ENCODE measurements around the gene EMC10.
"Not testable (repeated sequence)": the region's sequence is repeated elsewhere in the genome, so short reads cannot be mapped to it uniquely, and the experiment has no call there.

EMC10 gene

DNA sequence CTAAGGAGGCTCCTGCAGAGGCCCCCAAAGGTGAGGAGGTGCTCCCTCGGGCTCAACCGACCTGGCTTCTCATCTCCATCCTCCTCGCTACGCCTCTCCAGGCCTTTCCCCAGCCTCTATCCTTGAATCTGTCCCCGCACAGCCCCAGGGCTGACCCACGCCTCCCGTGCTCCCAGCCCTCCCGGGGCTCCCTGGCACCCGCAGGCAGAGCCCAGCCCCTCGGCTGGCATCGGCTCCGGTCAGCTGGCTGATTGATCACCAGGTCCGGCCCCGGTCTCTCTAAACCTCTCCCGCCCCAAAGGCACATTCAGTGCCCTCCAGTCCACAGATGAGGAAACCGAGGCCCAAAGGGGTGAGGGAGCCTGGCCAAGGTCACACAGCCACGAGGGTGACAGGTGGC is 41.1 kb upstream of the EMC10 start:
- no peak for TF ChIP-seq EZH2 (optimal IDR thresholded peaks at IDR 0.05; ENCODE audit: low read depth, low read length)
- no peak for TF ChIP-seq EZH2phosphoT487 (IDR thresholded peaks at IDR 0.05; ENCODE audit: low read length)
- TF ChIP-seq, protein P1, sequence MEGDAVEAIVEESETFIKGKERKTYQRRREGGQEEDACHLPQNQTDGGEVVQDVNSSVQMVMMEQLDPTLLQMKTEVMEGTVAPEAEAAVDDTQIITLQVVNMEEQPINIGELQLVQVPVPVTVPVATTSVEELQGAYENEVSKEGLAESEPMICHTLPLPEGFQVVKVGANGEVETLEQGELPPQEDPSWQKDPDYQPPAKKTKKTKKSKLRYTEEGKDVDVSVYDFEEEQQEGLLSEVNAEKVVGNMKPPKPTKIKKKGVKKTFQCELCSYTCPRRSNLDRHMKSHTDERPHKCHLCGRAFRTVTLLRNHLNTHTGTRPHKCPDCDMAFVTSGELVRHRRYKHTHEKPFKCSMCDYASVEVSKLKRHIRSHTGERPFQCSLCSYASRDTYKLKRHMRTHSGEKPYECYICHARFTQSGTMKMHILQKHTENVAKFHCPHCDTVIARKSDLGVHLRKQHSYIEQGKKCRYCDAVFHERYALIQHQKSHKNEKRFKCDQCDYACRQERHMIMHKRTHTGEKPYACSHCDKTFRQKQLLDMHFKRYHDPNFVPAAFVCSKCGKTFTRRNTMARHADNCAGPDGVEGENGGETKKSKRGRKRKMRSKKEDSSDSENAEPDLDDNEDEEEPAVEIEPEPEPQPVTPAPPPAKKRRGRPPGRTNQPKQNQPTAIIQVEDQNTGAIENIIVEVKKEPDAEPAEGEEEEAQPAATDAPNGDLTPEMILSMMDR (IDR thresholded peaks at IDR 0.05; ENCODE audit: low read length): no peak
- no peaks in the 10 kb centered on the region for H3K79me2 ChIP-seq (ENCODE audit: low read length)
- no peaks in the 10 kb centered on the region for H4K20me1 ChIP-seq (ENCODE audit: insufficient read depth, low read length)
- no peaks in the 10 kb centered on the region for H3K9me3 ChIP-seq (replicated peaks; ENCODE audit: insufficient read depth, low read length)
- peaks cover 65% of the 10 kb centered on the region for H3K27me3 ChIP-seq (replicated peaks; ENCODE audit: insufficient read depth, low read length)
- H3K4me2 ChIP-seq (ENCODE audit: low read depth, low read length): no peak overlapping the region
- no peaks in the 10 kb centered on the region for H3F3A ChIP-seq (ENCODE audit: insufficient read depth, low read length)
- no peaks in the 10 kb centered on the region for H3K36me3 ChIP-seq (replicated peaks; ENCODE audit: insufficient read depth, low read length)
- H2AFZ ChIP-seq (ENCODE audit: low read length): no peak overlapping the region
- H3K4me1 ChIP-seq (ENCODE audit: low read length): peaks cover 16% of the 10 kb centered on the region
- H3K9me2 ChIP-seq (replicated peaks; ENCODE audit: insufficient read depth, low read length): no peaks in the 10 kb centered on the region
- no peak for DNase-seq
- H3K27ac ChIP-seq (ENCODE audit: low read length): no peak overlapping the region
- no peak overlapping the region for H3K4me3 ChIP-seq (ENCODE audit: low read length)
- no peak overlapping the region for H3K9ac ChIP-seq (ENCODE audit: low read length)

DNA sequence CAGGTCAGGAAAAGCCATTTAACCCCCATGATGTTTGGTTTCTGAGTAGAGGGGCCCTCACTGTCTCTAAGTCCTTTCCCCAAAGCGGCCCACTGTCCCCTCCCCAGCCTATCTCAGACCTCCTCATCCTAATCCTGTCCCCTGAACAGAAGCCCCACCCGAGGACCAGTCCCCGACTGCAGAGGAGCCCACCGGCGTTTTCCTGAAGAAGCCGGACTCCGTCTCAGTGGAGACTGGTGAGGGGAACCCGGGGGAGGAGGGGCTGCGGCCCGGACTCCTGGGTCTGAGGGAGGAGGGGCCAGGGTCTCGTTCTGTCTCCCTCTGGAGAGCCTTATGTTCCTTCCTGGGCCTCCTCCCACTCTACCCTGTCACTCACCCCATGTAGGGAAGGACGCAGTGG is 40.7 kb upstream of the EMC10 start:
- Histone ChIP-seq H3F3A (ENCODE audit: insufficient read depth, low read length) (no peaks in the 10 kb centered on the region), H2AFZ (ENCODE audit: low read length) (no peak overlapping the region), H3K27me3 (replicated peaks; ENCODE audit: insufficient read depth, low read length) (peaks cover 62% of the 10 kb centered on the region), H3K27ac (ENCODE audit: low read length) (no peak overlapping the region), H3K4me2 (ENCODE audit: low read depth, low read length) (no peak overlapping the region), H3K9me3 (replicated peaks; ENCODE audit: insufficient read depth, low read length) (no peaks in the 10 kb centered on the region), H3K4me3 (ENCODE audit: low read length) (no peak overlapping the region), H3K9ac (ENCODE audit: low read length) (no peak overlapping the region), H4K20me1 (ENCODE audit: insufficient read depth, low read length) (no peaks in the 10 kb centered on the region), H3K4me1 (ENCODE audit: low read length) (peaks cover 16% of the 10 kb centered on the region), H3K36me3 (replicated peaks; ENCODE audit: insufficient read depth, low read length) (no peaks in the 10 kb centered on the region), H3K79me2 (ENCODE audit: low read length) (no peaks in the 10 kb centered on the region), H3K9me2 (replicated peaks; ENCODE audit: insufficient read depth, low read length) (no peaks in the 10 kb centered on the region)
- no peak for DNase-seq
- TF ChIP-seq EZH2phosphoT487 (IDR thresholded peaks at IDR 0.05; ENCODE audit: low read length) (no peak), EZH2 (optimal IDR thresholded peaks at IDR 0.05; ENCODE audit: low read depth, low read length) (no peak)
- TF ChIP-seq, protein P1 (IDR thresholded peaks at IDR 0.05; ENCODE audit: low read length): no peak

DNA sequence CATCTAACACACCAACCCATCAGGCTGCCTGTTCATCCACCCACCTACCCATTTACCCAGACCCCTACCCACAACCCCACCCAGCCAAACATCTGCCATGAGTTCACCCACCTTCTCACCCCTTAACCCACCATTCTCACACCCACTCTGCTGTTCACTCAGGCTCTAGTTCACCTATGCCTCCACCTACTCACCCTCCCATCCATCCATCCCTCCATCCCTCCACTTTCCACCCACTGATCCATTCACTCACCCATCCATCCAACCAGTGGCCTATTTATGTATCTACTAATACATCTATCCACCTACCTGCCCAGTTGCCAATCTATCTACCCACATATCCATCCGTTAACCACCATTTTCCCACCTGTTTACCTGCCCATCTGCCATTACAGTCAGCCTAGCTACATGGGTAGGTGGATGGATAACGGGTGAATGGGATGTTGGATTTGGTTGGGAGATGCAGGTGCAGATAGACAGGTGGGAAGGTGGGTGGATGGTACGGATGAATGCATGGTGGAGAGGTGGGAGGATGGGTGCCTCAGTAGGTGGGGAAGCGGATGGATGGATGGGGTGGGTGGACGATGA is 38.4 kb upstream of the EMC10 start:
- Histone ChIP-seq H3K4me1 (ENCODE audit: low read length) (peaks cover 12% of the 10 kb centered on the region), H3K27me3 (replicated peaks; ENCODE audit: insufficient read depth, low read length) (peaks cover 65% of the 10 kb centered on the region)

DNA sequence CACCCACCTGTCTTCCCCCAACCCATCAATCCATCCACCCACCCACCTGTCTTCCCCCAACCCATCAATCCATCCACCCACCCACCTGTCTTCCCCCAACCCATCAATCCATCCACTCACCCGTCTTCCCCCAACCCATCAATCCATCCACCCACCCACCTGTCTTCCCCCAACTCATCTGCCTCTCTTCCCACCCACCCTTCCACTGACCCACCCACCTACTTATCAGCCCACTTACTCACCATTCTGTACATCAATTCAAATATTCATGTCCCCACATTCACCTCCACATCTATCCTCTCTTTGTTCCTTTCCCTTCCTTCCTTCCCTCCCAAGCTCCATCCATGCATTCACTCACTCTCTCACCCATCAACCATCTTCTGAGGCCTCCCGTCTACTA is 37.2 kb upstream of the EMC10 start:
- H3K27ac ChIP-seq (ENCODE audit: low read length): not testable (repeated sequence)
- peaks cover 76% of the 10 kb centered on the region for H3K27me3 ChIP-seq (replicated peaks; ENCODE audit: insufficient read depth, low read length)

More for the DNA sequence above, 38.4 kb upstream of the EMC10 start:
- Histone ChIP-seq H3F3A (ENCODE audit: insufficient read depth, low read length) (no peaks in the 10 kb centered on the region), H3K27ac (ENCODE audit: low read length) (no peak overlapping the region), H2AFZ (ENCODE audit: low read length) (no peak overlapping the region), H3K9ac (ENCODE audit: low read length) (no peak overlapping the region), H4K20me1 (ENCODE audit: insufficient read depth, low read length) (no peaks in the 10 kb centered on the region), H3K4me2 (ENCODE audit: low read depth, low read length) (no peak overlapping the region), H3K9me2 (replicated peaks; ENCODE audit: insufficient read depth, low read length) (no peaks in the 10 kb centered on the region), H3K36me3 (replicated peaks; ENCODE audit: insufficient read depth, low read length) (no peaks in the 10 kb centered on the region), H3K9me3 (replicated peaks; ENCODE audit: insufficient read depth, low read length) (no peaks in the 10 kb centered on the region), H3K4me3 (ENCODE audit: low read length) (no peak overlapping the region), H3K79me2 (ENCODE audit: low read length) (no peaks in the 10 kb centered on the region)
- TF ChIP-seq, protein P1 (IDR thresholded peaks at IDR 0.05; ENCODE audit: low read length): no peak
- TF ChIP-seq EZH2 (optimal IDR thresholded peaks at IDR 0.05; ENCODE audit: low read depth, low read length): no peak
- TF ChIP-seq EZH2phosphoT487 (IDR thresholded peaks at IDR 0.05; ENCODE audit: low read length): no peak
- no peak for DNase-seq

More for the DNA sequence above, 37.2 kb upstream of the EMC10 start:
- H3K9me2 ChIP-seq (replicated peaks; ENCODE audit: insufficient read depth, low read length); H3K4me2 ChIP-seq (ENCODE audit: low read depth, low read length); H3K9me3 ChIP-seq (replicated peaks; ENCODE audit: insufficient read depth, low read length); DNase-seq; H4K20me1 ChIP-seq (ENCODE audit: insufficient read depth, low read length); H3K36me3 ChIP-seq (replicated peaks; ENCODE audit: insufficient read depth, low read length); H3K79me2 ChIP-seq (ENCODE audit: low read length); H3K9ac ChIP-seq (ENCODE audit: low read length); H2AFZ ChIP-seq (ENCODE audit: low read length); H3K4me3 ChIP-seq (ENCODE audit: low read length); H3F3A ChIP-seq (ENCODE audit: insufficient read depth, low read length): not testable (repeated sequence)
- peaks cover 10% of the 10 kb centered on the region for H3K4me1 ChIP-seq (ENCODE audit: low read length)
